Fibroblast of mammary gland (primary cell): ENCODE data around the gene TMEM147.

Source experiments
- DNase-seq: peaks from one replicate; pipeline ENCODE4 v3.0.0-alpha.2; 2010; ENCODE audit warnings: low read depth
- H3K4me3 ChIP-seq: 2 replicates; pipeline ENCODE4 v1.5.1; 2011; ENCODE audit warnings: low read depth, mild to moderate bottlenecking, low read length, moderate library complexity; ENCODE audit not compliant: control insufficient read depth
- TF ChIP-seq, protein P1 (sequence below): conservative IDR thresholded peaks from 2 replicates; pipeline ENCODE4 v1.5.1; 2011; ENCODE audit warnings: low read depth, low read length, inconsistent platforms; ENCODE audit not compliant: control insufficient read depth, insufficient read depth

The TMEM147 gene

DNA sequence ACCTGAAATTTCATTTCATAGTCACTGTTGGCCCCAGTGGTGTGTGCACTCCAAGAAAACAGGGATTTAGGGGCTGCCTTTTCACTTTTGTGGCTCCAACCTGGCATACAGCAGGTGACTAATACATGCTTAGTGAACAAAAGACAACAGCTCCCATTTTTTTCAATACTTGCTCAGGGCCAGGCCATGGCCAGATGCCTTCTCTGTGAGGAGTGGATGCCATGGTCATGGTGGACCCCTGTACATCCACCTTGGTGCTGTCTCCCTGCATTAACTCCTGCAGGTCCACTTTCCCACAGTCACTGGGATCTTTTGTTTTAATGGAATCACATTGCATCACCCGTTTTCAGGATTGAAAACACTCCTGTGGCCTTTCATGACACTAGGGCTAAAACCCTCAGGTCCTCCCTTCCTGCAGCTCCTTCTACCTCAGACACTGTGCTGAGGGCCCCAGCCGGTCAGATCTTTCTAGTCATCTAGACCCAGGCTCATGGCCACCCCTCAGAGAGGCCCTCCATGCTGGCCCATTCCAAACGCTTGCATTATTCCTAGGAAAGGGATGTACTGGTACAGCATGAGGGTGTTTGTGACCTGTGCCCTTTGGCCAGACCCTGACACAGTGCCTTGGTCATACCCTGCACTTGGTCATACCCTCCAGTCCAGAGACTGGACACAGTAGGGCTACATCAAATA is 1.2 kb upstream of the TMEM147 start:
- DNase-seq, result no peak
- TF ChIP-seq, protein P1, sequence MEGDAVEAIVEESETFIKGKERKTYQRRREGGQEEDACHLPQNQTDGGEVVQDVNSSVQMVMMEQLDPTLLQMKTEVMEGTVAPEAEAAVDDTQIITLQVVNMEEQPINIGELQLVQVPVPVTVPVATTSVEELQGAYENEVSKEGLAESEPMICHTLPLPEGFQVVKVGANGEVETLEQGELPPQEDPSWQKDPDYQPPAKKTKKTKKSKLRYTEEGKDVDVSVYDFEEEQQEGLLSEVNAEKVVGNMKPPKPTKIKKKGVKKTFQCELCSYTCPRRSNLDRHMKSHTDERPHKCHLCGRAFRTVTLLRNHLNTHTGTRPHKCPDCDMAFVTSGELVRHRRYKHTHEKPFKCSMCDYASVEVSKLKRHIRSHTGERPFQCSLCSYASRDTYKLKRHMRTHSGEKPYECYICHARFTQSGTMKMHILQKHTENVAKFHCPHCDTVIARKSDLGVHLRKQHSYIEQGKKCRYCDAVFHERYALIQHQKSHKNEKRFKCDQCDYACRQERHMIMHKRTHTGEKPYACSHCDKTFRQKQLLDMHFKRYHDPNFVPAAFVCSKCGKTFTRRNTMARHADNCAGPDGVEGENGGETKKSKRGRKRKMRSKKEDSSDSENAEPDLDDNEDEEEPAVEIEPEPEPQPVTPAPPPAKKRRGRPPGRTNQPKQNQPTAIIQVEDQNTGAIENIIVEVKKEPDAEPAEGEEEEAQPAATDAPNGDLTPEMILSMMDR, result no peak
- H3K4me3 ChIP-seq, result peak overlapping the region; percentile 87

GRCh38 chr19:35545855-35546381 is 492 bp downstream of the TMEM147 start:
- no peak for DNase-seq
- TF ChIP-seq, protein P1, result no peak
- peak overlapping the region; percentile 87 for H3K4me3 ChIP-seq

DNA sequence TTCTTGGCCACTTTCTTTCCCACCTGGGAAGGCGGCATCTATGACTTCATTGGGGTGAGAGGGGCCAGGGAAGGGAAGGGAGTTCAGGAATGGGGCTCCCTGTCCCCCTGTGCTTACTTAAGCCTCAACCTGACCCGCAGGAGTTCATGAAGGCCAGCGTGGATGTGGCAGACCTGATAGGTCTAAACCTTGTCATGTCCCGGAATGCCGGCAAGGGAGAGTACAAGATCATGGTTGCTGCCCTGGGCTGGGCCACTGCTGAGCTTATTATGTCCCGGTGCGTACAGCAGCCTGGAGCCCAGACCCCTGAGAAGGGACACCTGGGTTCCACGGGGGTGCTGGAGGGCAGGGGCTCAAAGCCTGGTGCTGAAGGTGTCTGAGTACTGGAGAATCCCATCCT is 1.1 kb downstream of the TMEM147 start:
- TF ChIP-seq, protein P1, result no peak
- H3K4me3 ChIP-seq, result peak overlapping the region; percentile 87
- no peak for DNase-seq

DNA sequence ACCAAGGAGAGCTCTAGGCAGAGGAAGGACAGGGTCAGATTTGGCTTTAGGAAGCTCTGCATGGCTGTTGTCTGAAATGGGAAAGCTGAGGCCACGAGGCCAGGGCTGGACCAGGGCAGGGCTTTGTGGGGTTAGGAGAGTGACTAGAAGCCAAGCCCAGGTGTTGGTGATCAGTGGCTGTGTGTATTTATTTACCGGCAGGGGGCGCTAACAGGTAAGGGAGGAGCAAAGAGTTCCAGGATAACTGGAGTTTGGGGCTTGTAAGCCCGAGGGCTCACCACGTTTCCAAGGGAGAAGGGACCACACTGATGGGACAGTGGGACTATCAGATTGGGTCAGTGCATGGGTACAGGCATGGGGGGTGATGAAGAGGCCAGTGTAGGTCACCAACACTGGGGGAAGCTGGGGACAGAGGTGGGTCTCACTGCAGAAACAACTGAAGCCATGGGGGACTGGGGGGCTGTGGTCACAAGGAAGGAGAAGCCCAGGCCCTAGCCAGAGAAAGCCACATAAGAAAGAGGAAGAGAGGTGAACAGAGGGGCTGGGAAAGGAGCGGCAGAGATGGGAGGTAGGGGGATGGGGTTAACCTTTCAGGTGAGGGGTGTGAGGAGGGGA is 3.9 kb downstream of the TMEM147 start:
- TF ChIP-seq, protein P1, result peak; percentile 67
- DNase-seq, result peak; percentile 69
- H3K4me3 ChIP-seq, result no peak overlapping the region

GRCh38 chr19:35549879-35550523 is 4.6 kb downstream of the TMEM147 start:
- TF ChIP-seq, protein P1, result no peak
- no peak overlapping the region for H3K4me3 ChIP-seq
- DNase-seq, result no peak

DNA sequence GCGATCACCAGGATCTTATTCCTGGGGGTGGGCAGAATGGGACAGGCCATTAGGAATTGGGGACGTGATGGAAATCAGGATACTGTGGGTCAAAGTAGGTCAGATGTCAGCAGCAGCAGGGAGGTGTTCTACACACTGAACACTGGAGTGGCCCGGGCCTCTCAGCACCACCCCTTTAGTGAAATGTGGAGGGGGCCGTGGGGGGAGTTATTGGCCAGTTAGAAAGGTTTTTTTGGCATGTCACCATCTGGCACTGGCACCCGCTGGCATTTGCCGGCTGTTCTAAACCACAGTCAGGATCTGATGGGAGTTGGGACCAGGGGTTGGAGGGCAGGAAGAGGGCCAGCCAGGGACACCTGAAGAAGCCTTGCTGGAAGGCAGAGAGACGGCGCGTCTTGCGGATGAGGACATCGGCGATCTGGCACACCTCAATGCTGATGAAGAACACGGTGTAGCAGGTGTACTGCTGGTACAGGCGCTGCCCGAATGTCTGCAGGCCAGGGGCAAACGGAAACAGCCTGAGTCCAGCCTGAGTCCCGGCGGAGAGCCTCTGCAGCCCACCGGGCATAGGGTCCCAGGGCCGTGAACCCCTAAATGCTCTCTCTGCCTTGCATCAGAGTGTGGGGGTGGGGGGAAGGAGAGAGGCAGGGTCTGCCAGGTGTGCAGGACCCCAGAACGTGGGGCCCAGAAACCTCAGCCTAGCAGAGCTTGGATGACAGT is 5.8 kb downstream of the TMEM147 start:
- DNase-seq, result no peak
- H3K4me3 ChIP-seq, result no peak overlapping the region

More for the DNA sequence above, 5.8 kb downstream of the TMEM147 start:
- TF ChIP-seq, protein P1, result no peak
